HG02943 (cell line): ENCODE data around the gene CX3CL1.
"Not testable (repeated sequence)": the region's sequence is repeated elsewhere in the genome, so short reads cannot be mapped to it uniquely, and the experiment has no call there.

Experiments
- ATAC-seq: cut with Tn5 transposase; IDR thresholded peaks from one replicate; pipeline ENCODE4 v1.9.1; 2021; ENCODE audit warnings: mild to moderate bottlenecking, low read depth, moderate library complexity; ENCODE audit not compliant: unreplicated experiment

CX3CL1 gene

GRCh38 chr16:57381791-57382534 lies 9.7 kb downstream of the CX3CL1 start:
- ATAC-seq, result no peak

GRCh38 chr16:57382535-57383275 lies 10.4 kb downstream of the CX3CL1 start:
- no peak for ATAC-seq

GRCh38 chr16:57383276-57384247 lies 11.3 kb downstream of the CX3CL1 start:
- ATAC-seq, result no peak

- ATAC-seq, result no peak
Observed at GRCh38 chr16:57384248-57385070, 12.2 kb downstream of the CX3CL1 start.

- ATAC-seq, result no peak
Observed at GRCh38 chr16:57385083-57385482, 12.8 kb downstream of the CX3CL1 start.

- no peak for ATAC-seq
Observed at GRCh38 chr16:57386381-57386951, 14.2 kb downstream of the CX3CL1 start.

GRCh38 chr16:57387598-57388354 lies 15.5 kb downstream of the CX3CL1 start:
- ATAC-seq, result no peak

GRCh38 chr16:57388359-57389086 lies 16.2 kb downstream of the CX3CL1 start:
- ATAC-seq, result no peak

- no peak for ATAC-seq
Observed at GRCh38 chr16:57389087-57389468, 16.8 kb downstream of the CX3CL1 start.

GRCh38 chr16:57390636-57391295 lies 18.5 kb downstream of the CX3CL1 start:
- no peak for ATAC-seq

- ATAC-seq, result no peak
Observed at GRCh38 chr16:57391300-57391699, 19.0 kb downstream of the CX3CL1 start.

- no peak for ATAC-seq
Observed at GRCh38 chr16:57391708-57392107, 19.4 kb downstream of the CX3CL1 start.

GRCh38 chr16:57392694-57393093 lies 20.4 kb downstream of the CX3CL1 start:
- ATAC-seq, result no peak

GRCh38 chr16:57394444-57394843 lies 22.2 kb downstream of the CX3CL1 start:
- ATAC-seq, result no peak

GRCh38 chr16:57395026-57395425 lies 22.7 kb downstream of the CX3CL1 start:
- ATAC-seq, result no peak

- no peak for ATAC-seq
Observed at GRCh38 chr16:57396786-57397185, 24.5 kb downstream of the CX3CL1 start.

GRCh38 chr16:57397493-57397892 lies 25.2 kb downstream of the CX3CL1 start:
- not testable (repeated sequence) for ATAC-seq
